H9 (cell line): Measurements from ENCODE around the gene TMEM134. TPM values are rescaled to one million over a fixed set of nuclear protein-coding genes. Genes with fewer than 3 reads are reported as not detected.

Experiments used
- DNase-seq: peaks from one replicate; pipeline ENCODE4 v3.0.0-alpha.2; 2017
- H2AFZ ChIP-seq: one replicate; pipeline ENCODE4 v1.6.1; 2013; ENCODE audit warnings: mild to moderate bottlenecking, low read length, control low read depth, moderate library complexity
- H2AK5ac ChIP-seq: 2 replicates; pipeline ENCODE4 v1.6.1; 2013; ENCODE audit warnings: low read length, control low read depth, mixed read lengths; ENCODE audit not compliant: insufficient read length
- H2BK120ac ChIP-seq: one replicate; pipeline ENCODE4 v1.6.1; 2013; ENCODE audit warnings: low read depth, mild to moderate bottlenecking, low read length, control low read depth, inconsistent platforms; ENCODE audit not compliant: poor library complexity, severe bottlenecking
- H2BK12ac ChIP-seq: 2 replicates; pipeline ENCODE4 v1.6.1; 2013; ENCODE audit warnings: low read length, control low read depth, mixed read lengths, low read depth; ENCODE audit not compliant: insufficient read length
- H2BK15ac ChIP-seq: 2 replicates; pipeline ENCODE4 v1.6.1; 2013; ENCODE audit warnings: low read depth, low read length, control low read depth
- H2BK20ac ChIP-seq: one replicate; pipeline ENCODE4 v1.6.1; 2013; ENCODE audit warnings: low read depth, mild to moderate bottlenecking, low read length, control low read depth, inconsistent platforms; ENCODE audit not compliant: poor library complexity, severe bottlenecking
- H2BK5ac ChIP-seq: 2 replicates; pipeline ENCODE4 v1.6.1; 2013; ENCODE audit warnings: low read length, control low read depth, mixed read lengths; ENCODE audit not compliant: insufficient read length
- H3K14ac ChIP-seq: 2 replicates; pipeline ENCODE4 v1.6.1; 2013; ENCODE audit warnings: low read length, control low read depth; ENCODE audit not compliant: insufficient read depth
- H3K18ac ChIP-seq: 2 replicates; pipeline ENCODE4 v1.6.1; 2013; ENCODE audit warnings: low read depth, mild to moderate bottlenecking, mixed read lengths, low read length, control low read depth; ENCODE audit not compliant: insufficient read length
- H3K23ac ChIP-seq: 2 replicates; pipeline ENCODE4 v1.6.1; 2013; ENCODE audit warnings: low read length, control low read depth, mixed read lengths, low read depth; ENCODE audit not compliant: insufficient read length
- H3K23me2 ChIP-seq: 2 replicates; pipeline ENCODE4 v1.6.1; 2013; ENCODE audit warnings: low read depth, mild to moderate bottlenecking, mixed read lengths, low read length, control low read depth; ENCODE audit not compliant: insufficient read length, poor library complexity, severe bottlenecking
- H3K27ac ChIP-seq: 2 replicates; pipeline ENCODE4 v1.5.1; 2013; ENCODE audit warnings: low read length, control low read depth, mixed read lengths, low read depth; ENCODE audit not compliant: insufficient read length
- H3K27me3 ChIP-seq: 2 replicates; pipeline ENCODE4 v1.6.1; 2013; ENCODE audit warnings: low read length, control low read depth, inconsistent platforms; ENCODE audit not compliant: insufficient read depth
- H3K4ac ChIP-seq: 2 replicates; pipeline ENCODE4 v1.6.1; 2013; ENCODE audit warnings: low read depth, mild to moderate bottlenecking, control low read depth, inconsistent platforms, low read length, moderate library complexity
- H3K4me1 ChIP-seq: 2 replicates; pipeline ENCODE4 v1.6.1; 2013; ENCODE audit warnings: low read length, control low read depth, inconsistent platforms; ENCODE audit not compliant: insufficient read depth
- H3K4me2 ChIP-seq: 2 replicates; pipeline ENCODE4 v1.6.1; 2013; ENCODE audit warnings: low read length, control low read depth, mixed read lengths; ENCODE audit not compliant: insufficient read length, insufficient read depth
- H3K56ac ChIP-seq: 2 replicates; pipeline ENCODE4 v1.6.1; 2013; ENCODE audit warnings: low read depth, mild to moderate bottlenecking, mixed read lengths, low read length, control low read depth; ENCODE audit not compliant: insufficient read length
- H3K79me1 ChIP-seq: 2 replicates; pipeline ENCODE4 v1.6.1; 2013; ENCODE audit warnings: low read depth, mild to moderate bottlenecking, moderate library complexity, low read length, control low read depth, inconsistent platforms; ENCODE audit not compliant: insufficient read depth, poor library complexity, severe bottlenecking
- H3K79me2 ChIP-seq: 2 replicates; pipeline ENCODE4 v1.6.1; 2013; ENCODE audit warnings: low read length, control low read depth, inconsistent platforms; ENCODE audit not compliant: insufficient read depth
- H3K9ac ChIP-seq: 2 replicates; pipeline ENCODE4 v1.6.1; 2013; ENCODE audit warnings: low read length, control low read depth, mixed read lengths; ENCODE audit not compliant: insufficient read length; ENCODE audit errors: extremely low read depth
- H3K9me3 ChIP-seq: one replicate; pipeline ENCODE4 v1.6.1; 2013; ENCODE audit warnings: low read depth, low read length, inconsistent platforms; ENCODE audit not compliant: control insufficient read depth
- H3T11ph ChIP-seq: one replicate; pipeline ENCODE4 v1.6.1; 2013; ENCODE audit warnings: mild to moderate bottlenecking, low read length, control low read depth, inconsistent platforms
- H4K20me1 ChIP-seq: one replicate; pipeline ENCODE4 v1.6.1; 2013; ENCODE audit not compliant: control insufficient read depth, insufficient read length, insufficient read depth
- H4K5ac ChIP-seq: 2 replicates; pipeline ENCODE4 v1.6.1; 2013; ENCODE audit warnings: low read depth, mild to moderate bottlenecking, mixed read lengths, low read length, control low read depth; ENCODE audit not compliant: insufficient read length
- H4K8ac ChIP-seq: replicated peaks from 2 replicates; pipeline ENCODE4 v1.6.1; 2013; ENCODE audit warnings: low read length, control low read depth, mixed read lengths, low read depth; ENCODE audit not compliant: insufficient read length
- H4K91ac ChIP-seq: 2 replicates; pipeline ENCODE4 v1.6.1; 2013; ENCODE audit warnings: low read depth, mild to moderate bottlenecking, moderate library complexity, mixed read lengths, low read length, control low read depth; ENCODE audit not compliant: insufficient read length
- H3K27ac Mint-ChIP-seq, 3 experiments: 2 replicates in 2 of 3; 3 replicates in 1 of 3; pipeline ENCODE4 v1.8.0; 2020 to 2021; ENCODE audit warnings: mixed read lengths in 3 of 3, mild to moderate bottlenecking in 1 of 3, moderate library complexity in 1 of 3
- H3K27me3 Mint-ChIP-seq: 2 replicates; pipeline ENCODE4 v1.8.0; 2021; ENCODE audit warnings: low read depth, mild to moderate bottlenecking, moderate library complexity, mixed read lengths
- H3K36me3 Mint-ChIP-seq, 3 experiments: 2 replicates in 2 of 3; 3 replicates in 1 of 3; pipeline ENCODE4 v1.8.0; 2020 to 2021; ENCODE audit warnings: low read depth in 3 of 3, mixed read lengths in 3 of 3; ENCODE audit not compliant: insufficient read depth in 1 of 3
- H3K4me1 Mint-ChIP-seq, 2 experiments: 2 replicates each; pipeline ENCODE4 v1.8.0; 2020; ENCODE audit warnings: mixed read lengths in 2 of 2
- H3K4me3 Mint-ChIP-seq, 2 experiments: 2 replicates in 1 of 2; 3 replicates in 1 of 2; pipeline ENCODE4 v1.8.0; 2020 to 2021; ENCODE audit warnings: mild to moderate bottlenecking in 2 of 2, mixed read lengths in 2 of 2, moderate library complexity in 1 of 2
- H3K9me3 Mint-ChIP-seq, 2 experiments: 2 replicates in 1 of 2; 3 replicates in 1 of 2; pipeline ENCODE4 v1.8.0; 2020; ENCODE audit warnings: mild to moderate bottlenecking in 2 of 2, mixed read lengths in 2 of 2, moderate library complexity in 1 of 2
- WGBS: extraction: QIAGEN DNeasy Blood & Tissue Kit; methylation state at CpG from one replicate; pipeline ENCODE4 v1.1.7; 2013; ENCODE audit warnings: missing lambda C conversion rate, low lambda C conversion rate, mixed read lengths; ENCODE audit not compliant: insufficient read length; ENCODE audit errors: extremely low coverage; 5-methylcytosine and 5-hydroxymethylcytosine counted together
- total RNA-seq: library from RNA; stranded (reverse); gene quantifications from 2 replicates; pipeline ENCODE4 v1.2.1, GENCODE V29; 2021
- TF ChIP-seq, protein P1 (sequence below): fragments of 200-600 bp; sonication (generic); conservative IDR thresholded peaks from 3 replicates; pipeline ENCODE4 v1.8.0; 2021; ENCODE audit warnings: antibody characterized with exemption, mild to moderate bottlenecking

TMEM134 gene
- total RNA-seq, 1 experiment from 2014 or later: 53.6 TPM

DNA sequence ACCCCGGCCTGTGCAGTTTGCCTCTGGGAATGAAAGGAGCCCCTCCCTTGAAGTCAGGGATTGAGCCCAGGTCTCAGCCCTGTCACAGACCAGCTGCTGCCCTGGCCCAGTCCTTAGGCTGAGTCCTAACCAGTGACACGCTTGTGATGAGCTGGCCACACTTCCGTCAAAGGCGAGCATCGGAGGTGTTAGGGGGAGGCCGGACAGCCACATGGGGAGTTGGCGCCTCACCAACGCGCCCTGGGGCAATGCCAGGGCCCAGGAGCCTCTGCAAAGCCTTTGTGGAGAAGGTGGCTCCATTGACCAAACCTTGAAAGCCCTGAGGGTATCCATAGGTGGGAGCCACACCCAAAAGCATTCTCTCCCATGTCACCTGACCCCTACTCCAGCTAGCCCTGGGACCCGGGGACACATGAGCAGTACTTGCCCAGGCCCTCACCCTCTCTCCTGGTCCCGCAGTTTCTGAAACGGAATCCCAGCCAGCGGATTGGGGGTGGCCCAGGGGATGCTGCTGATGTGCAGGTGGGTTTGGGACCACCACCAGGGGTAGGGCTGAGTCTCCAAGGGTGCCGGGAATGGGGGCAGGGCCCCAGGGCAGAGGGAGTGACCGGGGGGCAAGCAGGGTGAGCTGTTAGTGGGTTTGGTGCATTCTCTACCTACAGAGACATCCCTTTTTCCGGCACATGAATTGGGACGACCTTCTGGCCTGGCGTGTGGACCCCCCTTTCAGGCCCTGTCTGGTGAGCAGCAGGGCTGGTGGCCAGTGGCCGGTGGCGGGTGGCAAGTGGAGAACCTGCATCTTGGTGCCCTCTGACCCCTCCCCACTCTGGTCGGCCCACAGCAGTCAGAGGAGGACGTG lies 35.3 kb downstream of the TMEM134 start:
- H3K27ac Mint-ChIP-seq: no peak overlapping the region
- Histone ChIP-seq H3K4me2 (no peak overlapping the region), H3K18ac (no peak overlapping the region), H3K4me1 (no peaks in the 10 kb centered on the region; the same call in 1 of the 2 replicates), H2BK5ac (no peak overlapping the region), H3K14ac (no peak overlapping the region), H2BK20ac (no peak overlapping the region), H3K27me3 (no peaks in the 10 kb centered on the region), H2BK120ac (no peak overlapping the region), H4K8ac (no peak overlapping the region), H3T11ph (no peak overlapping the region), H2BK12ac (no peak overlapping the region), H3K56ac (no peak overlapping the region), H3K23me2 (peaks cover 2% of the 10 kb centered on the region), H3K9me3 (no peaks in the 10 kb centered on the region), H3K79me1 (no peaks in the 10 kb centered on the region), H2AK5ac (no peak overlapping the region), H3K9ac (no peak overlapping the region), H3K4ac (no peak overlapping the region), H3K27ac (no peak overlapping the region), H2AFZ (no peak overlapping the region), H4K20me1 (no peaks in the 10 kb centered on the region), H3K23ac (no peak overlapping the region), H4K5ac (no peak overlapping the region), H3K79me2 (no peaks in the 10 kb centered on the region; the same call in 1 of the 2 replicates), H2BK15ac (no peak overlapping the region), H4K91ac (no peak overlapping the region)
- H3K36me3 Mint-ChIP-seq: peaks cover 9 to 41% (median 35%) of the 10 kb centered on the region in 3 experiments; a peak in 6 of 7 replicates
- no peak for DNase-seq
- TF ChIP-seq, protein P1, sequence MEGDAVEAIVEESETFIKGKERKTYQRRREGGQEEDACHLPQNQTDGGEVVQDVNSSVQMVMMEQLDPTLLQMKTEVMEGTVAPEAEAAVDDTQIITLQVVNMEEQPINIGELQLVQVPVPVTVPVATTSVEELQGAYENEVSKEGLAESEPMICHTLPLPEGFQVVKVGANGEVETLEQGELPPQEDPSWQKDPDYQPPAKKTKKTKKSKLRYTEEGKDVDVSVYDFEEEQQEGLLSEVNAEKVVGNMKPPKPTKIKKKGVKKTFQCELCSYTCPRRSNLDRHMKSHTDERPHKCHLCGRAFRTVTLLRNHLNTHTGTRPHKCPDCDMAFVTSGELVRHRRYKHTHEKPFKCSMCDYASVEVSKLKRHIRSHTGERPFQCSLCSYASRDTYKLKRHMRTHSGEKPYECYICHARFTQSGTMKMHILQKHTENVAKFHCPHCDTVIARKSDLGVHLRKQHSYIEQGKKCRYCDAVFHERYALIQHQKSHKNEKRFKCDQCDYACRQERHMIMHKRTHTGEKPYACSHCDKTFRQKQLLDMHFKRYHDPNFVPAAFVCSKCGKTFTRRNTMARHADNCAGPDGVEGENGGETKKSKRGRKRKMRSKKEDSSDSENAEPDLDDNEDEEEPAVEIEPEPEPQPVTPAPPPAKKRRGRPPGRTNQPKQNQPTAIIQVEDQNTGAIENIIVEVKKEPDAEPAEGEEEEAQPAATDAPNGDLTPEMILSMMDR: no peak
- H3K4me3 Mint-ChIP-seq: no peak overlapping the region
- WGBS: no CpG with 5 or more reads among the region's 22 CpGs
- H3K4me1 Mint-ChIP-seq: peaks cover 4 to 12% of the 10 kb centered on the region in 2 experiments
- H3K27me3 Mint-ChIP-seq: no peaks in the 10 kb centered on the region; the same call in 1 of the 2 replicates
- H3K9me3 Mint-ChIP-seq: no peaks in the 10 kb centered on the region
